ENCODE data around the gene KCNJ1.

DNA sequence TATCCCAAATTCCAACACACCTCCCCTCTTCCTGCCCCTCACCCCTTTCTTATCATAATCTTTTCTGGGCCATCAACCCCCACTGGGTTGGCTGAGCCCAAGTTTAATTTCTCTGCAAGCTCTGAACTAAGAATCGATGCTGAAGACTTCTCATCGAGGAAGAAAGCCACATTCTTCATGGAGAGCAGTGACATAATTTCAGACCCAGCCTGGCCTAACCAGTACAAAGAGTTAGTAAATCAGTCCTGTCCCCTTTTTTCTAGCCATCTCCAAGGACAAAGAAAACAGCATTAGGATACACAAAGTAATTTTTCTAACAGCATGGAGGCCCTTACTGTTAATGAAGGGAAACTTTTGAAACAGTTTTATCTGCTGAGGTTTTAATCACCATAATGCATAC is 45.0 kb downstream of the KCNJ1 start:
- no peak for TF ChIP-seq YY1 (IDR thresholded peaks at IDR 0.05; ENCODE audit: insufficient read depth, insufficient read length)
- no peak for TF ChIP-seq ZNF274 (IDR thresholded peaks at IDR 0.05; ENCODE audit: low read depth, low read length)

Measured in NT2/D1 (cell line).